SK-N-SH (cell line): ENCODE measurements around the gene MYOM1. TPM values are rescaled to one million over a fixed set of nuclear protein-coding genes. Genes with fewer than 3 reads are reported as not detected.
"Not testable (repeated sequence)": the region's sequence is repeated elsewhere in the genome, so short reads cannot be mapped to it uniquely, and the experiment has no call there.

ENCODE experiments used
- CTCF ChIA-PET: fragments of 300-600, 350-600 bp; formaldehyde crosslinking; extraction: SDS; loops from one replicate; lab custom pipeline; 2021; lab: Yijun Ruan, JAX
- POLR2A ChIA-PET: fragments of 350-600 bp; sonication (Branson Sonifier 250); formaldehyde crosslinking; extraction: SDS; loops from one replicate; lab custom pipeline; 2020; ENCODE audit warnings: antibody characterized with exemption, inconsistent platforms; lab: Yijun Ruan, JAX
- DNase-seq: peaks from one replicate; pipeline ENCODE4 v3.0.0; 2012
- H2AFZ ChIP-seq: fragments of 200-600 bp; sonication (generic); 2 replicates; pipeline ENCODE4 v1.8.1; 2016; ENCODE audit warnings: antibody characterized with exemption, mild to moderate bottlenecking, low read depth
- H3F3A ChIP-seq: fragments of 200-600 bp; sonication (generic); replicated peaks from 2 replicates; pipeline ENCODE3; 2016; ENCODE audit warnings: antibody characterized with exemption, mild to moderate bottlenecking; ENCODE audit not compliant: insufficient read depth
- H3K27ac ChIP-seq, 2 experiments: fragments of 200-500 bp in 1 of 2; fragments of 200-600 bp in 1 of 2; sonication (Bioruptor generic) in 1 of 2; sonication (generic), shearing (Covaris generic) in 1 of 2; 2 replicates each; pipeline versions ENCODE4 v1.5.1 to v1.6.1; 2014 to 2016; ENCODE audit warnings: low read depth in 2 of 2, inconsistent platforms in 1 of 2, low read length in 1 of 2, mild to moderate bottlenecking in 1 of 2, mixed read lengths in 1 of 2
- H3K27me3 ChIP-seq: fragments of 200-600 bp; sonication (generic), shearing (Covaris generic); 2 replicates; pipeline ENCODE4 v1.6.1; 2016; ENCODE audit warnings: mixed run types; ENCODE audit not compliant: insufficient read depth
- H3K36me3 ChIP-seq, 2 experiments: fragments of 200-500 bp in 1 of 2; fragments of 200-600 bp in 1 of 2; sonication (Bioruptor generic) in 1 of 2; sonication (generic) in 1 of 2; replicated peaks in 1 of 2; 2 replicates each; pipeline versions ENCODE3 to v1.5.1; 2014 to 2016; ENCODE audit warnings: low read length in 1 of 2, mild to moderate bottlenecking in 1 of 2; ENCODE audit not compliant: insufficient read depth in 2 of 2, control insufficient read depth in 1 of 2
- H3K4me1 ChIP-seq, 2 experiments: fragments of 200-500 bp in 1 of 2; fragments of 200-600 bp in 1 of 2; sonication (Bioruptor generic) in 1 of 2; sonication (generic), shearing (Covaris generic) in 1 of 2; 2 replicates each; pipeline versions ENCODE4 v1.5.1 to v1.6.1; 2014 to 2016; ENCODE audit warnings: low read depth in 1 of 2, low read length in 1 of 2, mixed run types in 1 of 2; ENCODE audit not compliant: insufficient read depth in 2 of 2, control insufficient read depth in 1 of 2
- H3K4me2 ChIP-seq: fragments of 200-600 bp; sonication (generic), shearing (Covaris generic); 2 replicates; pipeline ENCODE4 v1.6.1; 2017; ENCODE audit warnings: mixed run types
- H3K4me3 ChIP-seq, 2 experiments: fragments of 200-500 bp in 1 of 2; fragments of 200-600 bp in 1 of 2; sonication (Bioruptor generic) in 1 of 2; sonication (generic), shearing (Covaris generic) in 1 of 2; 2 replicates each; pipeline versions ENCODE4 v1.5.1 to v1.8.1; 2014 to 2016; ENCODE audit warnings: low read depth in 2 of 2, inconsistent platforms in 1 of 2, low read length in 1 of 2, mild to moderate bottlenecking in 1 of 2, mixed read lengths in 1 of 2, moderate library complexity in 1 of 2
- H3K79me2 ChIP-seq: fragments of 200-600 bp; sonication (generic); 2 replicates; pipeline ENCODE4 v1.8.1; 2017; ENCODE audit warnings: mild to moderate bottlenecking; ENCODE audit not compliant: insufficient read depth
- H3K9ac ChIP-seq: fragments of 200-600 bp; sonication (generic); 2 replicates; pipeline ENCODE4 v1.6.1; 2017; ENCODE audit warnings: mixed run types
- H3K9me2 ChIP-seq: fragments of 200-600 bp; sonication (generic); 2 replicates; pipeline ENCODE4 v1.6.1; 2017; ENCODE audit warnings: mixed run types
- H3K9me3 ChIP-seq: fragments of 200-600 bp; sonication (generic); 2 replicates; pipeline ENCODE4 v1.6.1; 2017; ENCODE audit warnings: mixed run types, mild to moderate bottlenecking, moderate library complexity
- H4K20me1 ChIP-seq: fragments of 200-600 bp; sonication (generic); 2 replicates; pipeline ENCODE4 v1.6.1; 2017; ENCODE audit warnings: mild to moderate bottlenecking, mixed run types; ENCODE audit not compliant: insufficient read depth
- ELF1 ChIP-seq: IDR thresholded peaks from 2 replicates; pipeline ENCODE4 v1.4.0; 2012
- EP300 ChIP-seq, 2 experiments: IDR thresholded peaks; 2 replicates each; pipeline versions ENCODE4 v1.4.0 to v1.6.1; 2012; ENCODE audit warnings: borderline replicate concordance in 1 of 2, low read depth in 1 of 2, low read length in 1 of 2
- EZH2phosphoT487 ChIP-seq: fragments of 200-600 bp; sonication (generic); IDR thresholded peaks from 2 replicates; pipeline ENCODE4 v1.6.1; 2017; ENCODE audit warnings: low read depth, mixed run types, mild to moderate bottlenecking, antibody characterized with exemption, moderate library complexity, borderline replicate concordance
- FOSL2 ChIP-seq: IDR thresholded peaks from 2 replicates; pipeline ENCODE4 v1.4.0; 2012; ENCODE audit warnings: low read depth, mild to moderate bottlenecking, moderate library complexity, borderline replicate concordance
- GABPA ChIP-seq: IDR thresholded peaks from 2 replicates; pipeline ENCODE4 v1.4.0; 2012; ENCODE audit warnings: low read depth, mild to moderate bottlenecking
- GATA2 ChIP-seq: sonication (generic); formaldehyde crosslinking; IDR thresholded peaks from 2 replicates; pipeline ENCODE4 v1.5.0; 2020; ENCODE audit warnings: mild to moderate bottlenecking, missing genetic modification reagents
- MAX ChIP-seq: IDR thresholded peaks from 2 replicates; pipeline ENCODE4 v1.4.0; 2012; ENCODE audit warnings: low read depth
- MXI1 ChIP-seq: IDR thresholded peaks from 2 replicates; pipeline ENCODE4 v1.6.1; 2012; ENCODE audit warnings: mild to moderate bottlenecking, low read depth, low read length, improper control_type of control experiment
- NRF1 ChIP-seq: IDR thresholded peaks from 2 replicates; pipeline ENCODE4 v1.6.1; 2012; ENCODE audit warnings: low read depth, mild to moderate bottlenecking, low read length
- POLR2AphosphoS5 ChIP-seq: IDR thresholded peaks from 2 replicates; pipeline ENCODE4 v1.6.1; 2012; ENCODE audit warnings: low read depth, low read length
- RXRA ChIP-seq: IDR thresholded peaks from 2 replicates; pipeline ENCODE4 v1.4.0; 2012; ENCODE audit warnings: low read depth, mild to moderate bottlenecking, borderline replicate concordance
- TEAD4 ChIP-seq: IDR thresholded peaks from 2 replicates; pipeline ENCODE4 v1.4.0; 2012; ENCODE audit warnings: mild to moderate bottlenecking, borderline replicate concordance; ENCODE audit not compliant: insufficient read depth
- USF1 ChIP-seq: IDR thresholded peaks from 2 replicates; pipeline ENCODE4 v1.4.0; 2012; ENCODE audit warnings: low read depth, borderline replicate concordance
- WGBS: methylation state at CpG from one replicate; pipeline ENCODE4 v1.1.6; 2017; ENCODE audit warnings: low lambda C conversion rate; 5-methylcytosine and 5-hydroxymethylcytosine counted together
- polyA plus RNA-seq, 3 experiments: library from polyadenylated mRNA; depleted of rRNA; stranded (reverse); fragments of >200 nt; gene quantifications; 2 replicates each; pipeline ENCODE4 v1.2.3, GENCODE V29; 2012
- TF ChIP-seq, protein P1 (sequence below): fragments of 150-350 bp; IDR thresholded peaks from 2 replicates; pipeline ENCODE4 v1.6.1; 2016; ENCODE audit warnings: mild to moderate bottlenecking, low read depth, low read length
- TF ChIP-seq, protein P2 (sequence below): IDR thresholded peaks from 2 replicates; pipeline ENCODE4 v1.4.0; 2012; ENCODE audit warnings: low read depth, borderline replicate concordance
- TF ChIP-seq, protein P3 (sequence below): fragments of 150-350 bp; IDR thresholded peaks from 2 replicates; pipeline ENCODE4 v1.6.1; 2017; ENCODE audit warnings: antibody characterized with exemption, low read length, low read depth, borderline replicate concordance

MYOM1 gene
- polyA plus RNA-seq, 1 of the 3 experiments (the other 2 are of a cell fraction): 0.07 TPM

GRCh38 chr18:3199942-3200645 is 19.7 kb downstream of the MYOM1 start (continued):
- TF ChIP-seq MAX: no peak
- no peak for TF ChIP-seq ELF1
- TF ChIP-seq MXI1: no peak

DNA sequence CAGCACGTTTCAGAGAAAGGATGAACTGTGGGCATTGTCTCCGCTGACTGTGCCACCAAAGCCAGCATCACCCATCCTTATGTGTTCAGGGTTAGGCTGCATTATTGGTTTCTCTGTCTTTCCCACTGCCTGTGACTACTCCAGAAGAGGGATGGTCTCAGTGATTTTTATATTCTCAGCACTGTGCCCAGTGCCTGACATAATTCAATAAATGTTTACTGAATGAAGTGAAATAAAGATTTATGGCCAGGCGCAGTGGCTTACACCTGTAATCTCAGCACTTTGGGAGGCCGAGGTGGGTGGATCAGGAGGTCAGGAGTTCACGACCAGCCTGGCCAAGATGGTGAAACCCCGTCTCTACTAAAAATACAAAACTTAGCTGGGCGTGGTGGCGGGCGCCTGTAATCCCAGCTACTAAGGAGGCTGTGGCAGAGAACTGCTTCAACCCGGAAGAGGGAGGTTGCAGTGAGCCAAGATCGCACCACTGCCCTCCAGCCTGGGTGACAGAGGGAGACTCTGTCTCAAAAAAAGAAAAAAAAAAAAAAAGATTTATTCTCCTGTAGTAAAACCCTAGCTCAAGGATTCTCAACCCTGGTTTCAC is 21.4 kb downstream of the MYOM1 start:
- H3K79me2 ChIP-seq, H3K4me1 ChIP-seq, CTCF ChIA-PET, H3K4me2 ChIP-seq, H3K27me3 ChIP-seq, H2AFZ ChIP-seq, DNase-seq, H3K27ac ChIP-seq, H3K9ac ChIP-seq, POLR2A ChIA-PET, H3K36me3 ChIP-seq, H4K20me1 ChIP-seq, H3F3A ChIP-seq, H3K4me3 ChIP-seq, H3K9me2 ChIP-seq: not testable (repeated sequence)
- H3K9me3 ChIP-seq: peaks cover 13% of the 10 kb centered on the region
- WGBS: 78% methylated on average over 11 of the region's 11 CpGs

DNA sequence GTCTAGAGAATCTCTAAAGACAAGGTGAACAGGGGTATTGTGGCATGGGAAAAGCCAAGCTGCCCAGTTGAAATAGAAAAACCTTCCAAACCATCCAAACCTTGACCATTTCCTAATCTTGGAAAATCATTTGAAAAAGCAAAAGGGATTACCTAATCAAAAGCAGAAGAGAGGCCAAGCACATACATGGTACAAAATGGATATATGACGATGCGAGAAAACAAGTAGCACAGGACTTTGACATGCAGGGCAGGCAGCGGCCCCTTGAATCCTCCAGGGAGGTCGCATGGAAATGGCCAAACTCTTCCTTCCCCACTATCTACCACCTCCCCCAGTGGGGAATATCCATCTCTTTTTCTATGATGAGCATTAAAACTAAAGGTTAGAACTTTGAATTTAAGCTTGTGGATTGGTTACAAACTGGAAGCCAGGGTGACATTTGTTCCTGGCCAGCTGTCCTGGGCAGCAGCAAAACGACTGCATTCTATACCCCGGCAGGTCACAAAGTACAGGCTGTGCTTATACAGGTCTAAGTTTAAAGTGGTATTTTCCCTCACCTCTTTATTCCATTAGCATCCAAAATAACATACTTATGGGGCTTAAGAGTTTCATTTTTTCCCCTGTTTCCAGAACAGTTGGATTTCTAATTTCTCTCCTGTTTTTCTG is 24.7 kb downstream of the MYOM1 start:
- POLR2A ChIA-PET: no interaction called here
- TF ChIP-seq TEAD4: no peak
- no peak for TF ChIP-seq USF1
- no peak for TF ChIP-seq FOSL2
- TF ChIP-seq MXI1: no peak
- TF ChIP-seq RXRA: no peak
- no peak for TF ChIP-seq ELF1
- TF ChIP-seq GATA2 (CRISPR knock-in tag): no peak
- no peak for TF ChIP-seq GABPA
- no peak for TF ChIP-seq NRF1
- TF ChIP-seq, protein P1, sequence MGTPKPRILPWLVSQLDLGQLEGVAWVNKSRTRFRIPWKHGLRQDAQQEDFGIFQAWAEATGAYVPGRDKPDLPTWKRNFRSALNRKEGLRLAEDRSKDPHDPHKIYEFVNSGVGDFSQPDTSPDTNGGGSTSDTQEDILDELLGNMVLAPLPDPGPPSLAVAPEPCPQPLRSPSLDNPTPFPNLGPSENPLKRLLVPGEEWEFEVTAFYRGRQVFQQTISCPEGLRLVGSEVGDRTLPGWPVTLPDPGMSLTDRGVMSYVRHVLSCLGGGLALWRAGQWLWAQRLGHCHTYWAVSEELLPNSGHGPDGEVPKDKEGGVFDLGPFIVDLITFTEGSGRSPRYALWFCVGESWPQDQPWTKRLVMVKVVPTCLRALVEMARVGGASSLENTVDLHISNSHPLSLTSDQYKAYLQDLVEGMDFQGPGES: no peak
- no peak for TF ChIP-seq POLR2AphosphoS5
- no peak for TF ChIP-seq EP300 (IDR thresholded peaks at IDR 0.05; ENCODE audit: borderline replicate concordance in 1 of 2, low read depth in 1 of 2, low read length in 1 of 2)
- TF ChIP-seq, protein P2, sequence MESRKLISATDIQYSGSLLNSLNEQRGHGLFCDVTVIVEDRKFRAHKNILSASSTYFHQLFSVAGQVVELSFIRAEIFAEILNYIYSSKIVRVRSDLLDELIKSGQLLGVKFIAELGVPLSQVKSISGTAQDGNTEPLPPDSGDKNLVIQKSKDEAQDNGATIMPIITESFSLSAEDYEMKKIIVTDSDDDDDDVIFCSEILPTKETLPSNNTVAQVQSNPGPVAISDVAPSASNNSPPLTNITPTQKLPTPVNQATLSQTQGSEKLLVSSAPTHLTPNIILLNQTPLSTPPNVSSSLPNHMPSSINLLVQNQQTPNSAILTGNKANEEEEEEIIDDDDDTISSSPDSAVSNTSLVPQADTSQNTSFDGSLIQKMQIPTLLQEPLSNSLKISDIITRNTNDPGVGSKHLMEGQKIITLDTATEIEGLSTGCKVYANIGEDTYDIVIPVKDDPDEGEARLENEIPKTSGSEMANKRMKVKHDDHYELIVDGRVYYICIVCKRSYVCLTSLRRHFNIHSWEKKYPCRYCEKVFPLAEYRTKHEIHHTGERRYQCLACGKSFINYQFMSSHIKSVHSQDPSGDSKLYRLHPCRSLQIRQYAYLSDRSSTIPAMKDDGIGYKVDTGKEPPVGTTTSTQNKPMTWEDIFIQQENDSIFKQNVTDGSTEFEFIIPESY: no peak
- TF ChIP-seq EZH2phosphoT487: no peak
- TF ChIP-seq MAX: no peak
- TF ChIP-seq, protein P3, sequence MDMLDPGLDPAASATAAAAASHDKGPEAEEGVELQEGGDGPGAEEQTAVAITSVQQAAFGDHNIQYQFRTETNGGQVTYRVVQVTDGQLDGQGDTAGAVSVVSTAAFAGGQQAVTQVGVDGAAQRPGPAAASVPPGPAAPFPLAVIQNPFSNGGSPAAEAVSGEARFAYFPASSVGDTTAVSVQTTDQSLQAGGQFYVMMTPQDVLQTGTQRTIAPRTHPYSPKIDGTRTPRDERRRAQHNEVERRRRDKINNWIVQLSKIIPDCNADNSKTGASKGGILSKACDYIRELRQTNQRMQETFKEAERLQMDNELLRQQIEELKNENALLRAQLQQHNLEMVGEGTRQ: no peak

More for the DNA sequence above, 24.7 kb downstream of the MYOM1 start:
- H3K27me3 ChIP-seq: no peaks in the 10 kb centered on the region
- H3K79me2 ChIP-seq: no peaks in the 10 kb centered on the region
- DNase-seq: no peak
- H3K27ac ChIP-seq: no peak overlapping the region
- H3K9ac ChIP-seq: no peak overlapping the region
- 76% methylated on average over 6 of the region's 6 CpGs for WGBS
- H4K20me1 ChIP-seq: no peaks in the 10 kb centered on the region
- H3K4me3 ChIP-seq: no peak overlapping the region
- H3F3A ChIP-seq: no peaks in the 10 kb centered on the region
- H3K9me2 ChIP-seq: no peaks in the 10 kb centered on the region
- no peaks in the 10 kb centered on the region for H3K9me3 ChIP-seq
- CTCF ChIA-PET: interaction anchor here (1.1 to 1.3 kb wide), 3 partner anchors 19 to 51 kb away, joined by 3 to 5 read pairs (median 5); no protein-coding TSS in a partner anchor
- H3K4me1 ChIP-seq: no peaks in the 10 kb centered on the region; a peak in 1 of 4 replicates
- no peak overlapping the region for H2AFZ ChIP-seq
- no peak overlapping the region for H3K4me2 ChIP-seq
- no peaks in the 10 kb centered on the region for H3K36me3 ChIP-seq
